ENCODE data around the gene CES1.
"Not testable (repeated sequence)": the region's sequence is repeated elsewhere in the genome, so short reads cannot be mapped to it uniquely, and the experiment has no call there.

CES1 gene

GRCh38 chr16:55832773-55833691 lies at the start of gene CES1:
Gene CES1, minus strand, starts transcription at chr16:55833096. Its CDS starts 41 bp downstream, at chr16:55833055.
- peak in 1 of 2 donors; percentile 5 for DNase-seq

GRCh38 chr16:55876854-55877253 lies 44.0 kb upstream of the CES1 start:
- no peak for DNase-seq

GRCh38 chr16:55875273-55875672 lies 42.4 kb upstream of the CES1 start, which contains the start of gene CES5A:
Gene CES5A, minus strand, starts transcription at chr16:55875373. Its CDS starts 152 bp downstream, at chr16:55875221.
- DNase-seq, result no peak

GRCh38 chr16:55873122-55873521 lies 40.2 kb upstream of the CES1 start:
- DNase-seq, result no peak

GRCh38 chr16:55872130-55872529 lies 39.2 kb upstream of the CES1 start:
- DNase-seq, result no peak

GRCh38 chr16:55871411-55872038 lies 38.6 kb upstream of the CES1 start:
- no peak for DNase-seq

GRCh38 chr16:55868980-55869379 lies 36.1 kb upstream of the CES1 start:
- DNase-seq, result no peak

GRCh38 chr16:55868137-55868536 lies 35.2 kb upstream of the CES1 start:
- DNase-seq, result no peak

GRCh38 chr16:55861288-55861687 lies 28.4 kb upstream of the CES1 start:
- DNase-seq, result no peak

GRCh38 chr16:55857650-55858049 lies 24.8 kb upstream of the CES1 start:
- not testable (repeated sequence) for DNase-seq

GRCh38 chr16:55856950-55857349 lies 24.1 kb upstream of the CES1 start:
- DNase-seq, result no peak

- no peak for DNase-seq
Measured at GRCh38 chr16:55853114-55853513, 20.2 kb upstream of the CES1 start.

GRCh38 chr16:55849536-55849935 lies 16.6 kb upstream of the CES1 start:
- DNase-seq, result no peak

GRCh38 chr16:55846598-55847346 lies 13.9 kb upstream of the CES1 start:
- no peak for DNase-seq

GRCh38 chr16:55843105-55843395 lies 10.2 kb upstream of the CES1 start:
- no peak for DNase-seq

- peak; percentile 20 to 57 for DNase-seq
Measured at GRCh38 chr16:55842369-55843104, 9.6 kb upstream of the CES1 start.

GRCh38 chr16:55839115-55839514 lies 6.2 kb upstream of the CES1 start:
- no peak for DNase-seq

GRCh38 chr16:55836158-55836611 lies 3.3 kb upstream of the CES1 start:
- DNase-seq, result peak in 1 of 2 donors; percentile 6

- no peak for DNase-seq
Measured at GRCh38 chr16:55835581-55835980, 2.7 kb upstream of the CES1 start.

GRCh38 chr16:55835173-55835572 lies 2.3 kb upstream of the CES1 start:
- not testable (repeated sequence) for DNase-seq

- no peak for DNase-seq
Measured at GRCh38 chr16:55834049-55834448, 1.2 kb upstream of the CES1 start.

- no peak for DNase-seq
Measured at GRCh38 chr16:55832425-55832772, 497 bp downstream of the CES1 start.
